IPS-15b (cell line): ENCODE results near the gene YWHAB.

Experiments used
- H3K27me3 ChIP-seq: one replicate; pipeline ENCODE4 v1.6.1; 2013; ENCODE audit warnings: low read length; ENCODE audit not compliant: control insufficient read depth, insufficient read depth
- H3K36me3 ChIP-seq: one replicate; pipeline ENCODE4 v1.6.1; 2013; ENCODE audit warnings: low read length; ENCODE audit not compliant: control insufficient read depth, insufficient read depth
- H3K4me1 ChIP-seq: one replicate; pipeline ENCODE4 v1.6.1; 2013; ENCODE audit warnings: mild to moderate bottlenecking, low read length; ENCODE audit not compliant: control insufficient read depth, insufficient read depth
- H3K4me3 ChIP-seq: one replicate; pipeline ENCODE4 v1.5.1; 2013; ENCODE audit warnings: low read depth, low read length
- H3K9ac ChIP-seq: one replicate; pipeline ENCODE4 v1.6.1; 2013; ENCODE audit warnings: low read depth, mild to moderate bottlenecking, low read length
- H3K9me3 ChIP-seq: one replicate; pipeline ENCODE4 v1.6.1; 2013; ENCODE audit warnings: mild to moderate bottlenecking, low read length; ENCODE audit not compliant: control insufficient read depth, insufficient read depth

The YWHAB gene

DNA sequence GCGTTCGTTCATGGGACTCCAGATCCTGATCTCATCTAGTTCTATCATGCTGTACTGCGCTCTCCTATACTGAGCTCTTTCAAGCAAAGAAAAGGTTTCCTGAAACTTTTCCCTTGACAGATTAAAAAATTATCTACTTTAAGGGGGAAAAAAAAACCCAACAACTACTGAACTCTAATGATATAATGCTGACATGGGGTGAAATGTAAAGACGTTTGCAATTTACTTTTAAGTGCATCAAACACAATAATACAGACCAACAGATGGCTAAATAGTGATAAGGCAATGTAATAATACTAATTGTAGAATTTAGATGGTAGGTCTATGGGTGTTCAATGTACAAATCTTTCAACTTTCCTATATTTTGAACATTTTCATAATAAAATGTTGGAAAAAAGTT, 58.3 kb downstream of the YWHAB start:
- no peak overlapping the region for H3K9ac ChIP-seq
- peaks cover 14% of the 10 kb centered on the region for H3K36me3 ChIP-seq

DNA sequence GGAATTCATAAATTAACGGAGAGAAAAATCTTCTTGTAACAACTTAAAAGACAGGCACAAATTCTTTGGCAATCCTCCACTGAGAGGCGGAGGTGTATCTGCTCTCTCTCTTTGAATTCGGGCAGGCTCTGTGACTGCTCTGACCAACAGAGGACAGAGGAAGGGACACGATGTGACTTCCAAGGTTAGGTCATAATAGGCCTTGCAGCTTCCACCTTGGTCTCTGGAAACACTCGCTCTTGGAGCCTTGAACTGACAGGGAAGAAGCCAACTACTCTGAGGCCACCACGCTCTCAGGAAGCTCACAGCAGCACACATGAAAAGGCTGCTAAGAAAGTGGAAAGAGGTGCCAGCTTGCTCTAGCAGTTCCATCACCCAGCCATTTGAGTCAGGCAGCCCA, 59.8 kb downstream of the YWHAB start:
- H3K9me3 ChIP-seq = no peaks in the 10 kb centered on the region
- no peak overlapping the region for H3K4me3 ChIP-seq
- H3K4me1 ChIP-seq = no peaks in the 10 kb centered on the region
- no peaks in the 10 kb centered on the region for H3K27me3 ChIP-seq
- H3K9ac ChIP-seq = no peak overlapping the region
- peaks cover 10% of the 10 kb centered on the region for H3K36me3 ChIP-seq

More for the DNA sequence above, 58.3 kb downstream of the YWHAB start:
- Histone ChIP-seq H3K9me3 (no peaks in the 10 kb centered on the region), H3K4me1 (no peaks in the 10 kb centered on the region), H3K27me3 (no peaks in the 10 kb centered on the region), H3K4me3 (no peak overlapping the region)

DNA sequence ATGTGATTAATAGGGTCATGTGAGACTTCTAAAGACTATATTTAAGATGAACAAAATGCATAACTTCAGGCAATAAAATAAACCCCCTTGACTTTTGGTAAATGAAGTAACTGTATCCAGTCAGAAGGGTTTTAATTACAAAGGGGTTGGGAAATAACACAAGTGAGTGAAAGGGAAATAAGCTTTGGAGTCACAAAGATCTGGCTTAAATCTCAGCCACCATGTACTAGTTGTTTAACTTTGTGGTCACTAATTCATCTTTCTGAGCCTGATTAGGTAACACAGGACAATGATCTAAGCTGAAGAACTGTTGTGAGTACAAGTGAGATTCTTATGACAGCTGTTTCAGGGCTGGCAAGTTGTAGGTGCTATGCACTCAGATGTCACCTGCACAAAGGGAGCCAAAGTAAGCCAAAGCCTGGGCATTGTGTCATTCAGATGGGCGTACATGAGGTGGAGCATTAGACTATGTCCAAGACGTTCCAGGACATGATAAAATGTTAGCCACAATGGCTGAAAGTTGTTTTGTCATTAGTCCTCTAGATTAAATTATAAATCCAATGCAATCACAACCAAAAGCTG, 60.9 kb downstream of the YWHAB start:
- Histone ChIP-seq H3K36me3 (peaks cover 13% of the 10 kb centered on the region), H3K9ac (no peak overlapping the region), H3K4me3 (no peak overlapping the region), H3K4me1 (no peaks in the 10 kb centered on the region), H3K27me3 (no peaks in the 10 kb centered on the region), H3K9me3 (no peaks in the 10 kb centered on the region)

DNA sequence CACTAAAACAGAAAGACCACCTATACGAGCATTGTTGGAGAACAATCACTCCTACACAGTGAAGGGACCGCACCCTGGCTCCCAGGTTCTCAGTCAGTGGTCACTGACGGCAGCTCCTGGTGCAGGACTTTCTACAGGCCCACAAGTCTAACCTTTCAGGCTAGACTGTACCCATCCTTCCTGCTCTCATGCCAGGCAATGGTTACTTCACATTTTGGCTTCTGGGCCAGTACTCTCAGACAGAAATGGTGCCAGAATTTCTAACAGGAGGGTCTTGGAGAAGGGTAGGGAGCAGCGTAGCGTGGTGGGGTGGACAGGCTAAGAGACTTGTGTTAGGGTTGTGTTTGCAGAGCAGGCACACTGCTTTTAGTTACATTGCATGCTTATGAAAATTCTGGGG, 62.6 kb downstream of the YWHAB start:
- H3K9ac ChIP-seq = no peak overlapping the region
- H3K4me1 ChIP-seq = no peaks in the 10 kb centered on the region
- peaks cover 10% of the 10 kb centered on the region for H3K36me3 ChIP-seq
- no peaks in the 10 kb centered on the region for H3K27me3 ChIP-seq
- no peak overlapping the region for H3K4me3 ChIP-seq
- H3K9me3 ChIP-seq = no peaks in the 10 kb centered on the region

DNA sequence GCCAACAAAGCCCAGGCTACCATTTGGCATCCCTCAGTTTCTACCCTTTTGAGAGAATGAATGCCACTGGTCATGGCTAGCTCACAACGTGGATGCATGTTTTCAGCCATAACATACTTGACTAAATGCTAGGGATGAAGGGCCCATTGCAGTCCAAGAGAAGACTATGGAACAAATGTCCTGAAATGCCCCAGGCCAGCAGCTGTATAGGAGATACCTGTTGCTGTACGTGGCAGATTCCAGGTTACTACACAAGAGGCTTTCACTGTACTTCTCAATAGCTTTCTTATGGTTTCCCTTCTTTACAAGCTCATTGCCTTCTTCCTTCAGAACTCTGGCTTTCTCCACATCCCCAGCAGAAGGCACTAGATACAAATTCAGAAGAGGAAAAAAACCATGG, 63.0 kb downstream of the YWHAB start:
- H3K27me3 ChIP-seq = no peaks in the 10 kb centered on the region
- H3K36me3 ChIP-seq = peaks cover 8% of the 10 kb centered on the region
- no peaks in the 10 kb centered on the region for H3K9me3 ChIP-seq
- no peak overlapping the region for H3K4me3 ChIP-seq
- no peak overlapping the region for H3K9ac ChIP-seq
- H3K4me1 ChIP-seq = no peaks in the 10 kb centered on the region

DNA sequence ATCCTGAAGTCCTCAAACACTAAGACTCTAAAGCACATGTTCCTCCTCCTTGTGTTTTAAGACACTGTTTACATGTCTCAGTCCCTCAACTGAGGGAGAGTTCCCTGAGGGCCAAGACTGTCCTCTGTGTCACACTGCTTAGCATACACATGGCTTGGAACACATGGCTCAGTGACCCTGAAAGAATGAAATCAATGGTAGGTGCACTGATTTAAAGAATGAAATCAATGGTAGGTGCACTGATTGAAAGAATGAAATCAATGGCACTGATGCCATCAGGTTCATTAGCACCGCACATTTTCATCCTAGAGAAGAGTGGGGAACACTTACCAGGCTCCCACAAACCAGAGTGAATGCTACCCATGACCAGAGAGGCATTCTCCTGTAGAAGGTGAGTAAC, 64.9 kb downstream of the YWHAB start:
- Histone ChIP-seq H3K36me3 (peaks cover 9% of the 10 kb centered on the region), H3K4me3 (no peak overlapping the region), H3K4me1 (no peaks in the 10 kb centered on the region), H3K27me3 (no peaks in the 10 kb centered on the region), H3K9ac (no peak overlapping the region), H3K9me3 (no peaks in the 10 kb centered on the region)

DNA sequence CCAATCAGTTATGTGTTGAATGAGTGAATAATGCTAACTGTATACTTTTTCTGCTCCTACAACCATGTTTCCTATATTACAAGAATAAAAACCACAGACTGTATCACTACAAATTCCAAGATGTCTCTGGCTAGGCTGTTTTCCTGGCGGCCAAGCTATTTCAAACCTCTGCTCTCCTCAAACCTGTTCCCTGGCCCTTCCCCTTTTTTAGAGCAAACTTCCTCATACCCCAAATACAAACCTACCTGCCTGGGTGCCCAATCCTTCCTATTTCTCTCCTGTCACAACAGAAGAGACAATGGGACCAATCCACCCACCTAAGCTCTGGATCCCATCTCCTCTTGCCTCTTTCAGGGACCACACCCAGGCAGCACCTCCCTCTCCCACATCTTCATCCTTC, 67.2 kb downstream of the YWHAB start:
- Histone ChIP-seq H3K36me3 (peaks cover 12% of the 10 kb centered on the region), H3K4me3 (no peak overlapping the region), H3K9me3 (no peaks in the 10 kb centered on the region), H3K9ac (no peak overlapping the region), H3K4me1 (no peaks in the 10 kb centered on the region), H3K27me3 (no peaks in the 10 kb centered on the region)

DNA sequence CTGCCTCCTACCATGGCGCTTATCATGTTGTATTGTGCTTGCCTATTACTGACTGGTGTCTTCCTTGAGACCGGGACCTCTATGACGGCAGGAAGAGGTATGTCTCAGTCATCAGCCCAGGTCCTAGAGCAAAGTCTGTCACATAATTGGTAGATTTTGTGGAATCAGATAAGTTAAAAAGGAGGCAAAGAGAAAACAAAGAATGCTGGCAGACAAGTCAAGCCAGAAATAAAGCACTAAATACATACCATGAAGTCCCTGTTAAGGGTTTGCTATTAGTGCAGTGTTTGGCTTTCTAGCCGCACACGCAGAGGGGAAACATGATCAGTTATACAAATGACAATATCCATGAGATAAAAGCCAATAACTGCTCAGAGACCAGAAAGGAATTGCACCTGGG, 68.7 kb downstream of the YWHAB start:
- H3K36me3 ChIP-seq = peaks cover 12% of the 10 kb centered on the region
- peaks cover 4% of the 10 kb centered on the region for H3K27me3 ChIP-seq
- H3K4me3 ChIP-seq = no peak overlapping the region
- H3K9ac ChIP-seq = no peak overlapping the region
- no peaks in the 10 kb centered on the region for H3K9me3 ChIP-seq
- H3K4me1 ChIP-seq = peaks cover 3% of the 10 kb centered on the region

DNA sequence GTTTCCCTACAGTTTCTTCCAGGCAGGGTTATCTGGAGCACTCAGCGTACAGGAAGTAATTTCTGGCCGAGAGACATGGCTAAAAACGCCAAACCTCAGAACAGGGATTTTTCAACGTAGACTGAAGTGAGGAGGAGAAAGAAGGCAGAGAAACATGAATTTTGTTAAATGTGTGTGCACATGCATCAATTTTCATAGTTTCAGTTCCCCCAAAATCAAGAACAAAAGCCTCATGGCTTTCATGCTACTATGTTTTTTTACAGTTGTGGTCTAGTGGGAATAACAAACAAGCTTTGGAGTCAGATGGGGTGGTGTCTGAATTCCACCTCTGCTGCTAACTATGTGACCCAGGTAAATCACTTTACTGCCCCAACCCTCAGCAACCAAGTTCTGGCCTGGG, 69.8 kb downstream of the YWHAB start:
- H3K4me3 ChIP-seq = no peak overlapping the region
- H3K27me3 ChIP-seq = peaks cover 7% of the 10 kb centered on the region
- peaks cover 7% of the 10 kb centered on the region for H3K4me1 ChIP-seq
- H3K9me3 ChIP-seq = no peaks in the 10 kb centered on the region
- no peak overlapping the region for H3K9ac ChIP-seq
- H3K36me3 ChIP-seq = peaks cover 12% of the 10 kb centered on the region

DNA sequence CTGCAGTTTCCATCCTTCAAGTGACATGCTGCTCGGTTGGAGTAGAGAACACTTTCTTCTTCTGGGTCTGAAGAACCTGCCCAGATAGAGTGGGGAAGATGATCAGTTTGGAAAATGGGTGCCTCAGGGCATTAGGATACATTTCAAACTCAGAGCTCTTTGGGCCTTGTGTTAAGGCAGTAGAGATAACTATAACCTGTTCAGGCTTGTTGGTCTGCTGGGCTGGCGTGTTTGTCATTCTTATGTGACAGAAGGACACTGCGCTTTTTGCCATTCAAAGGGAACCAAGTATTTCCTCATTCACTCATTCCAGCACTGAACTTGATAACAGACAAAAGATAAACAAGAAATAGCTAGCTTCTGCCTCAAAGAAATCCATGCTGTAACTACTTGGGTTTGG, 70.9 kb downstream of the YWHAB start:
- Histone ChIP-seq H3K36me3 (peaks cover 8% of the 10 kb centered on the region), H3K9me3 (no peaks in the 10 kb centered on the region), H3K9ac (no peak overlapping the region), H3K4me3 (no peak overlapping the region), H3K27me3 (peaks cover 17% of the 10 kb centered on the region), H3K4me1 (peaks cover 9% of the 10 kb centered on the region)
